ENCODE data around the gene MAS1.

DNA sequence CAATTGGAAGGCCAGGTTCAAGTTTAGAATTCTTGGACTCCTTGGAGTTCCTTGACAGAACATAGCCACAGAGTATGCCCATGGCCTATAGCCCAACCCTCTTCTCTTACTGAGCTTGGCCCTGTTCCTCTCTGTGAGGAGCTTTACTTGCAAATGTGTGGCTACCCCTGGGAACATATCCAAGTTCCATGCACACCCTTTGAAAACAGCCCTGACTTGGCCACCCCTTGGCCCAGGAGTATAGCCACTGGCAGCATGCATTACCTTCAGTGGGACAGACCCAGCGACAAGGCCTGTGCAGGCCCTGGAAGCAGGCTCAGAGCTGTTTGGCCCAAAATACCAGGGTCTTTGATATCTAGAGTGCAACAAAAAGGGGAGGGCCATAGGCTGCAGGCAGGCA lies 19.5 kb upstream of the MAS1 start:
- TF ChIP-seq POLR2A (IDR thresholded peaks at IDR 0.05; ENCODE audit: low read length) (no peak), GATA1 (IDR thresholded peaks at IDR 0.05; ENCODE audit: low read depth, low read length) (no peak)

Measured in erythroblast (primary cell).